Neuron (in vitro differentiated cells): Measurements from ENCODE around the gene RELL1.
"Not testable (repeated sequence)": the region's sequence is repeated elsewhere in the genome, so short reads cannot be mapped to it uniquely, and the experiment has no call there.

ENCODE experiments used
- H2AFZ ChIP-seq: one replicate; pipeline ENCODE4 v1.6.1; 2013; ENCODE audit warnings: low read depth, mild to moderate bottlenecking, inconsistent platforms, low read length, moderate library complexity
- H3K27me3 ChIP-seq: one replicate; pipeline ENCODE4 v1.6.1; 2013; ENCODE audit warnings: low read length; ENCODE audit not compliant: insufficient read depth
- H3K36me3 ChIP-seq: one replicate; pipeline ENCODE4 v1.6.1; 2013; ENCODE audit warnings: low read length; ENCODE audit not compliant: insufficient read depth
- H3K4me1 ChIP-seq: one replicate; pipeline ENCODE4 v1.6.1; 2013; ENCODE audit warnings: low read length; ENCODE audit not compliant: insufficient read depth
- H3K4me3 ChIP-seq: 2 replicates; pipeline ENCODE4 v1.5.1; 2013; ENCODE audit warnings: mild to moderate bottlenecking, low read length, moderate library complexity
- H3K9me3 ChIP-seq: one replicate; pipeline ENCODE4 v1.6.1; 2013; ENCODE audit warnings: low read length

The RELL1 gene

DNA sequence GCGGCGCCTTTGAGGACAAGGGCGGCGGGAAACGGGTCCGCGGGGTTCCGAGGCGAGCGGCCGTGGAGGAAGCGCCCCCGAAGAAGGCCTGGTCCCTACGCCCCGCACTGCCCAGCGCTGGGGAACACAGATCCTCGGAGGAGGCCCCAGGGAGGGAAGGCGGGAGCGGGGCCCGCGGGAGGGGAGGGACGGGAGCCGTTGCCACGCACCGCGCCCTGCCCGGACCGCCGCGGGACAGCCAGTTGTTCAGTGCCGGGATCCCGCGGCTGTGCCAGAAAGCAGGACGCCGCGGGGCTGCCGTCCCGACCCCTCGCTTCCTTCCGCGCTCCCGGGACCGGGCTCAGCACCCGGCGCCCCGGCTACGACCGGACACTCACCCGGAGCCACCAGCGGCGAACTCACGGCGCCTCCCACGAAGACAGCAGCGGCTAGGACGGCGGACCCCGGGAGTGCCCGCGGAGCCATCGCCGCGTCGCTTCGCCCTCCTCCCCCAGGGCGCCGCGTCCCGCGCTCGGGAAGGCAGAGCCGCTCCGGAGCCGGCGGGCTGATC is 278 bp downstream of the RELL1 start:
- Histone ChIP-seq H3K36me3 (no peaks in the 10 kb centered on the region), H3K4me3 (peak overlapping the region; percentile 81), H3K9me3 (no peaks in the 10 kb centered on the region), H2AFZ (peak overlapping the region; percentile 86), H3K4me1 (peaks cover 22% of the 10 kb centered on the region), H3K27me3 (no peaks in the 10 kb centered on the region)

GRCh38 chr4:37685161-37685822 is 884 bp downstream of the RELL1 start:
- Histone ChIP-seq H3K9me3 (no peaks in the 10 kb centered on the region), H3K4me1 (peaks cover 22% of the 10 kb centered on the region), H3K36me3 (no peaks in the 10 kb centered on the region), H3K27me3 (no peaks in the 10 kb centered on the region), H3K4me3 (peak overlapping the region; percentile 81), H2AFZ (peak overlapping the region; percentile 86)

DNA sequence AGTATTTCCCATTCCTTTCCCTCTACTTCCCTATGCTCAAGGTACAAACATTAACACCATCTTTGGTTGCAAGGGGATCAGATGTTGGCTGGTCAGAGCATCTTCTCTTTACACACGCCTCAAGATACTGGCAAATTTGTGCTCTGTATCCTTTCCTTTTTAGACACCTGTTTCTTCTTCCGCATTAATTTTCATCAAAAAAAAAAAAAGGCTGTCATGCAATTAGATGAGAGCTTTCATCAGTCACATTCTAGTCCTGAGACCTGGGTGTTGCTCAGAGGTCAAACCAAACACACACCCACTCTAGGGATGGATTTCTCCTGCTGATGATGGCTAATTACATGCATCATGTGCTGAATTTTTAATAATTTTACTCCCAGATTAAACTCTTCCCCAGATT is 2.0 kb downstream of the RELL1 start:
- H2AFZ ChIP-seq, result no peak overlapping the region
- H3K27me3 ChIP-seq, result no peaks in the 10 kb centered on the region
- H3K4me1 ChIP-seq, result peaks cover 20% of the 10 kb centered on the region
- no peaks in the 10 kb centered on the region for H3K9me3 ChIP-seq
- H3K4me3 ChIP-seq, result no peak overlapping the region
- H3K36me3 ChIP-seq, result no peaks in the 10 kb centered on the region

GRCh38 chr4:37682701-37683401 is 3.3 kb downstream of the RELL1 start:
- Histone ChIP-seq H3K9me3 (no peaks in the 10 kb centered on the region), H3K4me1 (peaks cover 18% of the 10 kb centered on the region), H3K36me3 (no peaks in the 10 kb centered on the region), H2AFZ (no peak overlapping the region), H3K4me3 (no peak overlapping the region), H3K27me3 (no peaks in the 10 kb centered on the region)

DNA sequence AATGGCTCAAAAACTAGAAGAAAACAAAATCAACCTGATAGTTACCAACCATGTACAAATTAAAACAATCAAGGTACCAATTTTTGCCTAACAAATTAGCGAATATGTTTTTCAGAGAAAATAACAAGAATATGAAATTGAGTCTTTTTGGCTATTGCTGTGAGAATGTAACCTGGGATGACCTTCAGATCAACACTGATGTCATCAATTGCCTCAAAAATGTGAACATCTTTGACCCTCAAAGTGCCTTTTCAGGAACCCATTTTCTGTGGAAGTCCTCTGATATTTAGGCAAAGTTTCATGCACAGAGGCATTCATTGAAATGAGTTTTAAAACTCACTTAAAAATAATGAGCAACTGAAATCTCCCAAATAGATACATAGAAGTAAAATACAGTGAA is 6.1 kb downstream of the RELL1 start:
- no peaks in the 10 kb centered on the region for H3K9me3 ChIP-seq
- H3K27me3 ChIP-seq, result no peaks in the 10 kb centered on the region
- H3K4me1 ChIP-seq, result peaks cover 4% of the 10 kb centered on the region
- no peak overlapping the region for H2AFZ ChIP-seq
- no peak overlapping the region for H3K4me3 ChIP-seq
- H3K36me3 ChIP-seq, result no peaks in the 10 kb centered on the region

GRCh38 chr4:37679301-37679700 is 6.9 kb downstream of the RELL1 start:
- Histone ChIP-seq H3K4me3 (no peak overlapping the region), H3K4me1 (peaks cover 2% of the 10 kb centered on the region), H3K36me3 (no peaks in the 10 kb centered on the region), H2AFZ (no peak overlapping the region), H3K9me3 (no peaks in the 10 kb centered on the region), H3K27me3 (no peaks in the 10 kb centered on the region)

DNA sequence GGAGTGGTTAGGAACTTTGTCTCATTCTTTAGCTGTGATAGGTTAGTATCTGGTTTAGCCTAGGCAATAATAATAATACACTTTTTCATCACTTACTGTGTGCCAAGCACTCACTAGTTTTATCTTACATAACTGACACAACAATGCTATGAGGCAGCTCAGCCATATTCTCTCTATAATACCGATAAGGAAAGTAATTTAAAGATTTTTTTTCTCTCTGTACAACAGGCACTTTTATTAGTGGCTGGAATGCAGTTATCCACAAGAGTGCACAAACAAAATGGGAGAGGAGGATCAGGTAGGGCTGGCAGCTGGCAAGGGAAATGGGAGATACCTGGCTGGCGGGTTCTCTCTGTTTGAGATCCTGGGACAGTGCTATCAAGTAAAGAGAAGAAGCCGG is 7.6 kb downstream of the RELL1 start:
- Histone ChIP-seq H3K4me3 (no peak overlapping the region), H3K9me3 (no peaks in the 10 kb centered on the region), H3K27me3 (no peaks in the 10 kb centered on the region), H3K4me1 (peaks cover 4% of the 10 kb centered on the region), H2AFZ (no peak overlapping the region), H3K36me3 (no peaks in the 10 kb centered on the region)

- H3K4me1 ChIP-seq, result peaks cover 4% of the 10 kb centered on the region
- H3K27me3 ChIP-seq, result no peaks in the 10 kb centered on the region
- no peak overlapping the region for H3K4me3 ChIP-seq
- no peaks in the 10 kb centered on the region for H3K9me3 ChIP-seq
- no peak overlapping the region for H2AFZ ChIP-seq
- no peaks in the 10 kb centered on the region for H3K36me3 ChIP-seq
These were observed 10.4 kb downstream of the RELL1 start for GRCh38 chr4:37675587-37676290.

GRCh38 chr4:37674439-37674838 is 11.7 kb downstream of the RELL1 start:
- no peaks in the 10 kb centered on the region for H3K9me3 ChIP-seq
- no peaks in the 10 kb centered on the region for H3K36me3 ChIP-seq
- H3K4me1 ChIP-seq, result peaks cover 9% of the 10 kb centered on the region
- H3K4me3 ChIP-seq, result no peak overlapping the region
- no peak overlapping the region for H2AFZ ChIP-seq
- no peaks in the 10 kb centered on the region for H3K27me3 ChIP-seq

DNA sequence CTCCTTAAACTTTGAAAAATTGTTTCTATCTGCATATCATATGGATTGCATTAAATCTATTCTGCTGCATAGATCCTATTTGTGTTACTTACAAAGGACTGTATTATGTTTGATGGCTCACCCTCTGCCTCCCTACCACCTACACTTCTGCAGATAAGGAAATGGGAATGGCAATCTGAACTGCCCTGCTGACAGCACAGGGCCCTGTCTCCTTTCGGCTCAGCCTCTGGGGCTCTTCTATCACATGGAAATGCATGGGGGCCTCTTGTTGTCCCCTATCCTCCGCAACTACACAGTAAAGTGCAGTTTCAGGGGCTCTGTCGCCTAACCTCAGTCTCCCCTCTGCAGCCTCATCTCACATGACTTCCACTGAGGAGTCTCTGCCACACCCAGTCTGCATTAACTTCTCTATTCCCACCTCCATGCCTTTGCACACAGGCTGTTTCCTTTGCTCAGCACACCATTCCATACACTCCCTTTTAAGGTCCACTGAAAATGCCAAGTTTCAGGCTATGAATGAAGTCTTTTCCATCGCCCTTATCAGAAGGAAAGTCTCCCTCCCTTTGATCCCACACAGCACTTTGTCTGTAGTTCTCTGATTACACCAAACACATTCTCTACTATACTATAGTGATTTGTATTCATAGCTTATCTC is 12.5 kb downstream of the RELL1 start:
- Histone ChIP-seq H3K9me3 (no peaks in the 10 kb centered on the region), H2AFZ (no peak overlapping the region), H3K4me3 (no peak overlapping the region), H3K36me3 (no peaks in the 10 kb centered on the region), H3K27me3 (no peaks in the 10 kb centered on the region), H3K4me1 (peaks cover 9% of the 10 kb centered on the region)

- H3K9me3 ChIP-seq, result no peaks in the 10 kb centered on the region
- no peaks in the 10 kb centered on the region for H3K36me3 ChIP-seq
- peaks cover 9% of the 10 kb centered on the region for H3K4me1 ChIP-seq
- no peak overlapping the region for H3K4me3 ChIP-seq
- H2AFZ ChIP-seq, result no peak overlapping the region
- H3K27me3 ChIP-seq, result no peaks in the 10 kb centered on the region
These were observed 15.1 kb downstream of the RELL1 start for GRCh38 chr4:37671072-37671471.

- Histone ChIP-seq H2AFZ (no peak overlapping the region), H3K4me1 (peaks cover 15% of the 10 kb centered on the region), H3K4me3 (no peak overlapping the region), H3K27me3 (no peaks in the 10 kb centered on the region), H3K9me3 (no peaks in the 10 kb centered on the region), H3K36me3 (no peaks in the 10 kb centered on the region)
These were observed 15.9 kb downstream of the RELL1 start for GRCh38 chr4:37670249-37670648.

- peaks cover 18% of the 10 kb centered on the region for H3K4me1 ChIP-seq
- H3K27me3 ChIP-seq, H3K36me3 ChIP-seq, H3K9me3 ChIP-seq, H2AFZ ChIP-seq, H3K4me3 ChIP-seq: not testable (repeated sequence)
These were observed 17.1 kb downstream of the RELL1 start for GRCh38 chr4:37669124-37669523.
